Hematopoietic multipotent progenitor cell treated with erythropoietin and hydrocortisone succinate and interleukin-3 and kit ligand, for 15 days (in vitro differentiated cells): Measurements from ENCODE around the gene DAND5.

ENCODE experiments used
- DNase-seq: peaks from one replicate; pipeline ENCODE4 v3.0.0-alpha.2; 2015; ENCODE audit warnings: low spot score

The DAND5 gene, protein sequence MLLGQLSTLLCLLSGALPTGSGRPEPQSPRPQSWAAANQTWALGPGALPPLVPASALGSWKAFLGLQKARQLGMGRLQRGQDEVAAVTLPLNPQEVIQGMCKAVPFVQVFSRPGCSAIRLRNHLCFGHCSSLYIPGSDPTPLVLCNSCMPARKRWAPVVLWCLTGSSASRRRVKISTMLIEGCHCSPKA

DNA sequence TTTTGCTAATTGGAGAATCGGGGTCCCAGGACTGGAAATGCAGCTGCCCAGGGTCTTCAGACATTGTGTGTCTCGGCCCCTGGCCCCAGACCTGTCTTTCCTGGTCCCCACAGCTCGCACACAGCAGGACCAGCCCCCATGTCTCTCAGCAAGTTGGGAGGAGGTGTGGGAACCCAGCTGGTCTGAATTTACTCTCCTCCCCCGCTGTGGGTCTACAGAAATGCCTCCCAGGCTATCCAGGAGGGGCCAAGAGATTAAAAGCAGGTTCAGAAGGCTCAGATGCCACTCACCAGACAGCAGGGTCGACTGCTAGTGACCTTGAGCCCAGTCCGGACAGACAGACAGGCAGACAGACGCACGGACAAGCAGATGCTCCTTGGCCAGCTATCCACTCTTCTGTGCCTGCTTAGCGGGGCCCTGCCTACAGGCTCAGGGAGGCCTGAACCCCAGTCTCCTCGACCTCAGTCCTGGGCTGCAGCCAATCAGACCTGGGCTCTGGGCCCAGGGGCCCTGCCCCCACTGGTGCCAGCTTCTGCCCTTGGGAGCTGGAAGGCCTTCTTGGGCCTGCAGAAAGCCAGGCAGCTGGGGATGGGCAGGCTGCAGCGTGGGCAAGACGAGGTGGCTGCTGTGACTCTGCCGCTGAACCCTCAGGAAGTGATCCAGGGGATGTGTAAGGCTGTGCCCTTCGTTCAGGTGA, at the start of gene DAND5:
DAND5 (plus strand) TSS at position 285 of the 697 bp plus-strand sequence; CDS start at position 370, 85 bp downstream.
- no peak for DNase-seq

DNA sequence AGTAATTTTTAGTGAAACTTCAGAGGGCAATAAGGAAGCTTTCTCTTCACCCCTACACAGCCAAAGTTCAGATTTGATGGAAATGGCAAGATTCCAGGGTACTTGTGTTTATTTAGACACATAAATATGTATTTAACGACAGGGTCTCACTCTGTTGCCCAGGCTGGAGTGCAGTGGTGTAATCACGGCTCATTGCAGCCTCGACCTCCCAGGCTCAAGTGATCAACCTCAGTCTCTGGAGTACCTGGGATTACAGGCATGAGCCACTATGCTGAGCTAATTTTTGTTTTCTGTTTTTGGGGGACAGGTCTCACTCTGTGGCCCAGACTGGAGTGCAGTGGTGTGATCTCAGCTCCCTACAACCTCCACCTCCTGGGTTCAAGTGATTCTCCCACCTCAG, 48.3 kb upstream of the DAND5 start:
- no peak for DNase-seq

DNA sequence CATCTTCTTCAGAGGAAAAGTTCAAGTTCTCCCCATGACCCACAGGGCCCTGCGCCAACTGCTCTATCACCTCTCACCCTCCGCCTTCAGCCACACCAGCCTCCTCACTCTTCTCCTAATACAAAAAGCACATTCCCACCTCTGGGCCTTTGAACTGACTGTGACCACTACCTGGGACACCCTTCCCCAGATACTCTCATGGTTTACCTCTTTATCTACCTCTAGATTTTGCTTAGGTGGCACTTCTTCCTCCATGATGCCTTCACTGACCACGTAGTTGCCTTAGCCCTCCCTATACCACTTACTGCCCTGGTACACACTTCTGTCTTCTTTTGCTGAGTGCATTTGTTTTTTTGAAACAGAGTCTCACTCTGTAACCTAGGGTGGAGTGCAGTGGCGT, 46.4 kb upstream of the DAND5 start:
- DNase-seq: no peak

DNA sequence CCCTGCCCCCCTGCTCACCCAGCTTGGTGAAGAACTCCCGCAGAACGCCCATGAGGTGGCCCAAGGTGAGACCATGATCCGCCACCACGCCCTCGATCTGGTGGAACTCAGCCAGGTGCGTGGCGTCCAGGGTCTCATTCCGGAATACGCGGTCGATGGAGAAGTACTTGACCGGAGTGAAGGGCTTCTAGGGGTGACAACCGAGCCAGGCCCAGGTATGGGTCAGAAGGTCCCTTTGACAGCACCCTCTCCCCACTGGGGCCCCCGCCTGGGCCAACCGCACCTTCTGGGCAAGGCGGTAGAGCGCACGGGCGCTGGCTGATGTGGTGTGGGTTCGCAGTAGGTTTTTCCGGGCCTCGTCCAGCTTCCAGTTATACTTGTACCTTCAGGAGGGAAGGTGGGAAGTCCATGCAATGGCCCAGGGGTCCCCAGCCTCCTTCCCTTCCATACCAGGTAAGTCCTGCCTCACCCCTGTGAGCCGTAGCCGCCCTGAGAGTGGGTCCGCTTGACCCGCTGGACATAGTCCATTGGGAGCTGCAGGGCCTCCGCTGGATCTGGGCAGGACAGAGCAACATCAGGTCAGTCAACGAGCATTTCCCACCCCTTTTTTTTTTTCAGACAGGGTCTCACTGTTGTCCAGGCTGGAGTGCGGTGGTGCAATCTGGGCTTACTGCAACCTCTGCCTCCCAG, 44.6 kb upstream of the DAND5 start:
- DNase-seq: no peak

DNA sequence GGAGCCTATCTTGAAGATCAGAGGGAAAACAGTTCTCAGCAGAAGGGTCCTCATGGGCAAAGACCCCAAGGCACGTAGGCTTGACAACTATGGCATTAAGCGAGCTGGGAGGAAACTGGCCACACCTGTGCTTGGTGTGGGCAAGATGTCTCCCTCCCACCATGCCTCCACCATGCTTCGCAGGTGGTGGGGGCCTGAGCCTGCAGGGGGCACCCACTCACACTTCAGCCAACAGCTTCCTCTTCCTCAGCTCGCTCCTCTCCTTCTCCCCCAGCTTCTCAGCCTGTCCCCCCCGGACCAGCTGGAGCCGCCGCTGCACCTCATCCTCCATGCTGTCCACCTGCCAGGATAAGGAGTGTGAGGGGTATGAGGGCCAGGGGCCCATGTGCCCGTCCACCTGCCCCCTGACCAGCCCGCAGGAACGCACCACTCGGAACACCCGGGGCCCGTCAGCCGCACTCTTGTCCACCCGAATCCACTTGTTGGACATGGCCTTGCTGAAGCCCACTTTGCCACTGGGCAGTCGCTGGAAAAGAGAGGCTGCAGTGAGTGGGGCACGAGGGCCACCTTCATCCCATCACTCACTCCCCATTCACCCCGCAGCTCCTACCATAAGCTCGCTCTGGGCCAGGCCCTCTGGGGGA, 39.3 kb upstream of the DAND5 start:
- DNase-seq: no peak

DNA sequence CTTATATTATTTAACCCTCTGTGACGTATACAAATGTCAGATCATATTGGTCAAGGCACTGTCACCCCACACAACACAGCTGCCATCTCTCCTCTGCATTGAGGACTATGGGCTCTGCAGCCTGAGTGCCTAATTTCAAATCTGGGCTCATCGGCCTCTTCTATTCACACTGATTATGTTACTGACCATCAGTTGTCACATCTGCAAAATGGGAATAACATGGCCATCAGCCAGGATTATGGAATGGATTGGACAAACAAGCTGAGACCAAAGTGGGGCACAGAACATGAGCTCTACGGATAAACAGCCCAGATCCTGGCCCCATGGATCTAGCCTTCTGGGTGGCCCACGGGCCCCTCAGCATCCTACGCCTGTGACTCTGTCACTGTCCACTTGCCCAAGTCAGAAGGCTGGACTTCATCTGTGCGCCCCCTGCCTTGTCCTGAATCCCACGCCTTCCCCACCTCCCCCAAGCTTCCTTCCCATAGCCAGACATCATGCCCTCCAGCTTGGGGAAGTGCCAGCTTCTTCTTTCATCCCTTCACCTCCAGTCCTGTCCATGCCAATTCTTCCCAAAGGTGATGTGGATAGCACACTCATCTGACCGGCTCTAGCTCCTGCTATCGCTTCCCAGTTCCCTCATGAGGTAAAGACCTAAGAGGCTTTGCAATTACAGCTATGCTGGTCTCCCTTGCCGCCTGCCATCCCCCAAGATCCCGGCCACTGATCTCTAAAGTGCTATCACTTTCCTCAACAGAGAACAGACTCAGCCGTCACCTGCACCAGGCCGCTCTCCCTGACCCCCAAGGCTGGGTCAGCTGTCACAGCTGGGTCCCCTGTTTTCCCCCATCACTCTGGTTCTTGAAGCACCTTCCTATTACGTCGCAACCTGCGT, 36.7 kb upstream of the DAND5 start:
- DNase-seq: no peak

DNA sequence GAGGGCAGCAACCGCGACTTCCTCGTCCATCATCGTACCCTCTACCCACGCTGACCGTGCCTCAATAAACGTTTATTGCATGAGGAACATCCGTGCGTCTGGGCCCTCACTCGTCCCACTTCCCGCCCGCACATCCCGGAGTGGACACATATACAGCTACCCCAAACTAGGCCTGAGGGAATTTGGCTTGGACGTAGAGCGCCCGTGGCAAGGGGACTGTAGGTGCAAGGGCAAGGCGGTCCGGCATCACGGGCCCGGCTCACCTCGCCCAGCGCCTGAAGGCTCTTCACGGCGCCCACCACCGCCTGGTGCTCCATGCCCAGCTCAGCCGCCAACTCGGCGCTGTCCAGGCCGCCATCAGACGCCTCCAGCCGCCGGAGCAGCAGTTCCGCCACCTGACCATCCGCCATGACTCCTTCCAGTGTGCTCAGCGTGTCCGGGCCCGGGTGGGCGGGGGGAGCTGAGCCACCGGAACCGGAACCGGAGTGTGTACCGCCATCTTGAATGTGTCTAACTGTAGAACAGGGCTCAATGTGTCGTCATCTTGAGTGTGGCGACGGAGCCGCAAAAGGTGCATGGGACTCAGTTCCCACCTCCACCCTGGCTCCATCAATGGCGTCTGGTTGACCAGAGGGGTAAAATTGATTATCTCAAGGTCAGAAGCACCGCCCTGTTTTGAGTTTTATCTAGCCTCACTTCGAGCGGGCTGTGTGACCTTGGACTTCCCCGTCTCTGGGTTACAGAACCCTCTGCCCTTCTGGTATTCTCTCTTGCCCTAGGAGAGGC, 35.9 kb upstream of the DAND5 start, which contains the start of gene FARSA:
FARSA (minus strand) TSS at position 425 of the 786 bp plus-strand sequence; CDS start at position 410, 15 bp downstream.
- DNase-seq: peak; percentile 93

DNA sequence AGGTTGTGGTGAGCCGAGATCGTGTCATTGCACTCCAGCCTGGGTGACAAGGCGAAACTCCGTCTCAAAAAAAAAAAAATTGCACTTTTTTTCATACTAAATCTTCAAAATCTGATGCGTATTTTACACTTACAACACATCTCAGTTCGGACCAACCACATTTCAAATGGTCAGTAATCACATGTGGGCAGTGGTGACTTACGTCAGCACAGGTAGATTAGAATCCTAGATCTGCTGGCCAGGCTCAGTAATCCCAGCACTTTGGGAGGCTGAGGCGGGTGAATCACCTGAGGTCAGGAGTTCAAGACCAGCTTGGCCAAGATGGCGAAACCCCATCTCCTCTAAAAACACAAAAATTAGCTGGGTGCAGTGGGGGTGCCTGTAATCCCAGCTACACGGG, 34.3 kb upstream of the DAND5 start:
- DNase-seq: no peak

DNA sequence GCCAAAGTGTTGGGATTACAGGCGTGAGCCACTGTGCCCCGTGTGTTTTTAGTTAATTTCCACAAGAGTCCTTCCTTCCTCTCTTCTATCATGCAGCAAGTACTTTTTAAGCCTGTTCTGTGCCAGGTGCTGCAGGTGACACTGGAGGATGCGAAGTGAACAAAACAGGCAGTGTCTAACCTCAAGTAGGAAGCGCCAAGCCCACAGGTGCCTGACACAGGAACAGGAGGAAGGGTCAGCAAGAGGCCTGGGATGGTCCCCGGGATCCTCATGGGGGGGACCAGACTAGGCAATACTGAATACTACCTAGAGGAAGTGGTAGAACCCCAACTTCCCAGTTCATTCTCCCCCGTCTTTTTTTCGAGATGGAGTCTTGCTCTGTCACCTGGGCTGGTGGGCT, 32.8 kb upstream of the DAND5 start:
- DNase-seq: no peak

DNA sequence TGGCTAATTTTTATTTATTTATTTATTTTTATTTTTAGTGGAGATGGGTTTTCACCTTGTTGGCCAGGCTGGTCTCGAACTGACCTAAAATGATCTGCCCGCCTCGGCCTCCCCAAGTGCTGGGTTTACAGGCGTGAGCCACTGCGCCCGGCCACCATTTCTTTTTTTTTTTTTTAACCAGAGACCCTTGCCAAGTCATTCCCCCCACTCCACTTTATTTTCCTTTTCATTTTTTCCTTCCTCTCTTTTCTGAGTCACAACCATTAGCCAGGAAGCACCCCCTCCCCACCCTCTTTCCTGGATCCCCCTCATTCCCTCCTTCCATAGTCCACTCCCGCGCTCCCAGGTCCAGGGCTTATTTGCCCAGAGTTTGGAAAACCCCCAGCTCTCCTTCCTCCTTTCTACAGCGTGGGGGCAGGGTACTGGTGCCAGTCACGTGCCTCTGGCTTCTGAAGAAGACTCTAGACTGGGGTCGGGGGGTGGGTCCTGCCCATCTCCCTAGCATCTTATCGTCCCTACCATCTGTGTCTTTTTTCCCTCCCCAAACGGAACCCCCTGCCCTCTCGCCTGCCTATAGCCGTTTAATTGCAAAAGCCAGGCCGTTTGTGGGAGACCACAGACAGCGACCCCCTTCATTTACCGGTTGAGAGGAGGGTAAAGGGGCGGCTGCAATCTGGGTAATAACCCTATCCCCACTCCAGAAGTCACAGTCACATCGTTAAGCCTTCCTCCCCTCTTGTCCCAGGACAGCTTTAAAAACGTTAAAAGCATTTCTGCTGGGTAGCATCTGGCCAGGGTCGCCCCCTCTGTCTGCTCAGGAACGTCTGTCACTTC, 32.1 kb upstream of the DAND5 start:
- DNase-seq: no peak

DNA sequence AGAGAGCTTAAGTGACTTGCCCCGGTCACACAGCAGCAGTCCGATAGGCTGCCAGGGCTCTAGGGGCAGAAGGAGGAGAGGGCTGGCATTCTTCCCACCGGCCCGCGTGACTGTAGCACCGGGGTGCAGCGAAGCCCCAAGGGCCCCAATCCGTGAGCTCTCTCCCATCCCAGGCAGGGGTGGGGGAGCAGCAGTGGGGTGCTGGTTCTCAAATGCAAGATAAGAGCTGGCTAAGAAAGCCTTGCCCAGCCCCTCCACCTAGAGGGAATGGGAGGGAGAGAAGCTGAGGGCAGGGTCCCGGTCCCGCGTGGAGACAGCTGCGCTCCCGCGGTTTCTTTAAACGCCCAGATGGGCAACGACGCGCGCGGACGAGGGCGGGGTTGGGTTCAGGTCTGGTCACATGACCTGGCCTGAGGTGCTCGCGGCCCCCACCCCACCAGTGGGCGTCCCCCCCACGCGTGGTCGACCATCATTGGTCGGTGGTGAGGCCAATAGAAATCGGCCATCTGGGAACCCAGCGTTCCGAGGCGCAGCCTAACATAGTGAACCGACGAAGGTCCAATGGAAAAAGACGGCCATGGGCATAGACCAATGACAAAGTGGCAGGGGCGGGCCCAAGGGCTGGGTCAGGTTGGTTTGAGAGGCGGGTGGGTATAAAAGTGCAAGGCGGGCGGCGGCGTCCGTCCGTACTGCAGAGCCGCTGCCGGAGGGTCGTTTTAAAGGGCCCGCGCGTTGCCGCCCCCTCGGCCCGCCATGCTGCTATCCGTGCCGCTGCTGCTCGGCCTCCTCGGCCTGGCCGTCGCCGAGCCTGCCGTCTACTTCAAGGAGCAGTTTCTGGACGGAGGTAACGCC, 31.2 kb upstream of the DAND5 start, which contains the start of gene CALR:
CALR (plus strand) TSS at position 683 of the 852 bp plus-strand sequence; CDS start at position 754, 71 bp downstream.
- peak; percentile 99 for DNase-seq

DNA sequence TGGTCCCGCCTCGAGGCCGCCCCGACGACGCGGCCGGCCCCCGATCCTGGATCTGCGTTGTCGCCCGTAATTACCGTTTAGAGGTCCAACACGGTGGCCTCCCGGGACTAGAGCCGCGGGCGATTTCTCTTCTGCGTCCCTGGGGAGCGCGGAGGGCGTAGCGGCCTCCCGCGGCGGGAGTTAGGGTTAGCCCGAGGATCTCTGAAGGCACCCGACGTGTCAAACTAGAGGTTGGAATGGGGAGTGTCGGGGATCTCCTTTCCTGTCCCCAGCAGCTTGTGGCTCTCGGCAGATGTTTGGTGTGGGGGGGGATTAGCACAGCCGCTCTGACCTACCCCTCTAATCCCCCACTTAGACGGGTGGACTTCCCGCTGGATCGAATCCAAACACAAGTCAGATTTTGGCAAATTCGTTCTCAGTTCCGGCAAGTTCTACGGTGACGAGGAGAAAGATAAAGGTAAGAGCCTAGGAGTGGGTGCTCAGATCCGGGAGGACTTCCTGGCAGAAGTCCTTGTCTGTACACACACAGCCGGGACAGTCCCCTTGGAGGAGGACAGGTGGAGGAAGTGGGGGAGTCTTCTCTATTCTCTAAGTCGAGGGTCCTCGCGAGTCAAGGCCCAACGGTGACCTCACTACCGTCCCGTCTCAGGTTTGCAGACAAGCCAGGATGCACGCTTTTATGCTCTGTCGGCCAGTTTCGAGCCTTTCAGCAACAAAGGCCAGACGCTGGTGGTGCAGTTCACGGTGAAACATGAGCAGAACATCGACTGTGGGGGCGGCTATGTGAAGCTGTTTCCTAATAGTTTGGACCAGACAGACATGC, 30.4 kb upstream of the DAND5 start:
- peak; percentile 64 for DNase-seq

DNA sequence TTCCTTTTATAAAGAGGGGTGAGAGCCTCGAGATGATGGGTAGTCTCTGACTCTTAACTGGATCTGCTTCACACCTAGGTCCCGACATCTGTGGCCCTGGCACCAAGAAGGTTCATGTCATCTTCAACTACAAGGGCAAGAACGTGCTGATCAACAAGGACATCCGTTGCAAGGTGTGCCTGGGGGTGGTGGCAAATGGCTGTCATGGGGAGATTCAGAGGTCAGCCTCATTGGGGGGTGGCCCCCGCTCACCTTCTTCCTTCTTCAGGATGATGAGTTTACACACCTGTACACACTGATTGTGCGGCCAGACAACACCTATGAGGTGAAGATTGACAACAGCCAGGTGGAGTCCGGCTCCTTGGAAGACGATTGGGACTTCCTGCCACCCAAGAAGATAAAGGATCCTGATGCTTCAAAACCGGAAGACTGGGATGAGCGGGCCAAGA, 29.4 kb upstream of the DAND5 start:
- DNase-seq: no peak

DNA sequence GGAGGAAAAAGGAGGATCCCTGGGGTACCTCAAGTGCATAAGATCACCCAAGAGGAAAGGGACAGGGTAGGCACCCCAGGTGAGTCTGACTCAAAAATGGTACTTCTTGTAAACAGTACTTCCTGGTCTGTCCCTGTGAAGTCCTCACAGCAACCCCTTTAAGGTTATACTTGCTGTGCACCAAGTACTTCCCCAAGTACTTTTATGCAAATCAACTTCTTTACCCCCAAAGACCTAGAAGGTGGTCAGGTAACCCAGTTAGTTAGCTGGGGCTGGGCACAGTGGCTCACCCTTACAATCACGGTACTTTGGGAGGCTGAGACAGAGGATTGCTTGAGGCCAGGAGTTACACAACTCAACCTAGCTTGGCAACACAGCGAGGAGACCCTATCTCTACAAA, 28.5 kb upstream of the DAND5 start:
- DNase-seq: no peak

DNA sequence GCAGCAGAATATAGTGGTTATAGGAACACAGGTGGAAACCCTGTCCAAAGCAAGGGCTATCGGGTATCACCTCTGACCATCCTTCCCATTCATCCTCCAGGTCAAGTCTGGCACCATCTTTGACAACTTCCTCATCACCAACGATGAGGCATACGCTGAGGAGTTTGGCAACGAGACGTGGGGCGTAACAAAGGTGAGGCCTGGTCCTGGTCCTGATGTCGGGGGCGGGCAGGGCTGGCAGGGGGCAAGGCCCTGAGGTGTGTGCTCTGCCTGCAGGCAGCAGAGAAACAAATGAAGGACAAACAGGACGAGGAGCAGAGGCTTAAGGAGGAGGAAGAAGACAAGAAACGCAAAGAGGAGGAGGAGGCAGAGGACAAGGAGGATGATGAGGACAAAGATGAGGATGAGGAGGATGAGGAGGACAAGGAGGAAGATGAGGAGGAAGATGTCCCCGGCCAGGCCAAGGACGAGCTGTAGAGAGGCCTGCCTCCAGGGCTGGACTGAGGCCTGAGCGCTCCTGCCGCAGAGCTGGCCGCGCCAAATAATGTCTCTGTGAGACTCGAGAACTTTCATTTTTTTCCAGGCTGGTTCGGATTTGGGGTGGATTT, 25.8 kb upstream of the DAND5 start:
- no peak for DNase-seq

DNA sequence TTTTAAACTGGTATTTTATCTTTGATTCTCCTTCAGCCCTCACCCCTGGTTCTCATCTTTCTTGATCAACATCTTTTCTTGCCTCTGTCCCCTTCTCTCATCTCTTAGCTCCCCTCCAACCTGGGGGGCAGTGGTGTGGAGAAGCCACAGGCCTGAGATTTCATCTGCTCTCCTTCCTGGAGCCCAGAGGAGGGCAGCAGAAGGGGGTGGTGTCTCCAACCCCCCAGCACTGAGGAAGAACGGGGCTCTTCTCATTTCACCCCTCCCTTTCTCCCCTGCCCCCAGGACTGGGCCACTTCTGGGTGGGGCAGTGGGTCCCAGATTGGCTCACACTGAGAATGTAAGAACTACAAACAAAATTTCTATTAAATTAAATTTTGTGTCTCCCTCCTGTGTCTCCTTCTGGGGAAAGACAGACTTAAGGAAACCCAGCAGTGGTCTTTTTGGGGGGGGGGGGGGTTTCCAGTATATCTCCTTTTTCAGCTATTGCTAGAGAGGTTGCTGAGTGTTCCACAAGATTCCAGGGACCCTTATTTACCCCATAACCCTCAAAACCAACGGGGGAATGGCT, 25.2 kb upstream of the DAND5 start:
- DNase-seq: no peak

DNA sequence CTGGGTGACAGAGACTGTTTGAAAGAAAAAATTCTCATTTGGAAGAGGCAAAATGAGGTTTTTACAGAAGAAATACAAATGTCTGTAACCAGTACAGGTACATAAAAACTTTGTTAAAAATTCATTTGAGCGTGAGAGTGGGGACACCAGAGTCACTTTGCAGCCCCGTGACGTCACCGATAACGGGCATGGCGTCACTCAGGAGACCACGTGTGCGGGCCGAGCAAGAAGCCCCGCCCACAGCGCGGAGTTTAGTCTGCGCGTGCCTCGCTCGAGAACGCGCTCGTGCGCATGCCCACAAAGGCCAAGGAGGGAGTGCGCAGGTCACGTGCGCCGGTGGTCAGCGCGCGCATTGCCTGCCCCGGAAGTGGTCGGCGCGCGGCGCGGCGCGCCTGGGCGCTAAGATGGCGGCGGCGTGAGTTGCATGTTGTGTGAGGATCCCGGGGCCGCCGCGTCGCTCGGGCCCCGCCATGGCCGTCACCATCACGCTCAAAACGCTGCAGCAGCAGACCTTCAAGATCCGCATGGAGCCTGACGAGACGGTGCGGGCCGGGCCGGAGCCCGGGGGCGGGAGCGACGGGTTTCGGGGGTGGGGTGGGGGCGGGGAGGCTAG, 23.8 kb upstream of the DAND5 start, which contains the start of gene RAD23A:
RAD23A (plus strand) TSS at position 384 of the 613 bp plus-strand sequence; CDS start at position 471, 87 bp downstream.
- peak; percentile 100 for DNase-seq
